DOHH2 (cell line): ENCODE measurements around the gene RNU6-1.

Experiments
- H3F3A ChIP-seq: fragments of 200-600 bp; sonication (generic), shearing (Covaris generic); 2 replicates; pipeline ENCODE4 v1.6.0; 2016; ENCODE audit warnings: antibody characterized with exemption, mild to moderate bottlenecking; ENCODE audit not compliant: control insufficient read depth, insufficient read depth
- H3K27ac ChIP-seq: fragments of 200-600 bp; sonication (generic); 2 replicates; pipeline ENCODE4 v1.5.1; 2014; ENCODE audit warnings: low read depth, mild to moderate bottlenecking, low read length, moderate library complexity
- H3K27me3 ChIP-seq: fragments of 200-600 bp; sonication (generic); 2 replicates; pipeline ENCODE4 v1.6.1; 2014; ENCODE audit warnings: mild to moderate bottlenecking, low read length, mixed read lengths; ENCODE audit not compliant: control insufficient read depth
- H3K36me3 ChIP-seq: fragments of 200-600 bp; sonication (generic); 2 replicates; pipeline ENCODE4 v1.6.1; 2014; ENCODE audit warnings: mild to moderate bottlenecking, low read length, moderate library complexity, mixed read lengths; ENCODE audit not compliant: control insufficient read depth
- H3K4me1 ChIP-seq: fragments of 200-600 bp; sonication (generic); 2 replicates; pipeline ENCODE4 v1.6.1; 2014; ENCODE audit warnings: mild to moderate bottlenecking, low read length, mixed read lengths; ENCODE audit not compliant: control insufficient read depth
- H3K4me2 ChIP-seq: fragments of 200-600 bp; sonication (generic); 2 replicates; pipeline ENCODE4 v1.6.0; 2014; ENCODE audit warnings: mild to moderate bottlenecking, low read length, moderate library complexity
- H3K4me3 ChIP-seq: fragments of 200-600 bp; sonication (generic); 2 replicates; pipeline ENCODE4 v1.5.1; 2014; ENCODE audit warnings: mild to moderate bottlenecking, low read length, mixed read lengths
- H3K79me2 ChIP-seq: fragments of 200-600 bp; sonication (generic); 2 replicates; pipeline ENCODE4 v1.6.1; 2014; ENCODE audit warnings: mild to moderate bottlenecking, low read length, mixed read lengths; ENCODE audit not compliant: control insufficient read depth
- H3K9me2 ChIP-seq: fragments of 200-600 bp; sonication (generic); replicated peaks from 2 replicates; pipeline ENCODE4 v1.6.1; 2014; ENCODE audit warnings: mild to moderate bottlenecking, low read length, mixed read lengths; ENCODE audit not compliant: control insufficient read depth
- H3K9me3 ChIP-seq: fragments of 200-600 bp; sonication (generic); 2 replicates; pipeline ENCODE4 v1.6.1; 2014; ENCODE audit warnings: antibody characterized with exemption, low read length, mixed read lengths; ENCODE audit not compliant: control insufficient read depth, insufficient read depth
- H4K20me1 ChIP-seq: fragments of 200-600 bp; sonication (generic); 2 replicates; pipeline ENCODE4 v1.6.0; 2014; ENCODE audit warnings: low read depth, mild to moderate bottlenecking, antibody characterized with exemption, low read length, moderate library complexity; ENCODE audit not compliant: control insufficient read depth, insufficient read depth
- EZH2phosphoT487 ChIP-seq: fragments of 200-600 bp; sonication (generic); IDR thresholded peaks from 2 replicates; pipeline ENCODE4 v1.6.1; 2017; ENCODE audit warnings: borderline replicate concordance, mild to moderate bottlenecking, antibody characterized with exemption, low read length, moderate library complexity, mixed read lengths
- TF ChIP-seq, protein P1 (sequence below): fragments of 200-600 bp; sonication (generic); IDR thresholded peaks from one replicate; pipeline ENCODE4 v1.5.1; 2014; ENCODE audit warnings: antibody characterized with exemption, mild to moderate bottlenecking, low read depth, low read length; ENCODE audit not compliant: poor library complexity, severe bottlenecking

RNU6-1 gene

DNA sequence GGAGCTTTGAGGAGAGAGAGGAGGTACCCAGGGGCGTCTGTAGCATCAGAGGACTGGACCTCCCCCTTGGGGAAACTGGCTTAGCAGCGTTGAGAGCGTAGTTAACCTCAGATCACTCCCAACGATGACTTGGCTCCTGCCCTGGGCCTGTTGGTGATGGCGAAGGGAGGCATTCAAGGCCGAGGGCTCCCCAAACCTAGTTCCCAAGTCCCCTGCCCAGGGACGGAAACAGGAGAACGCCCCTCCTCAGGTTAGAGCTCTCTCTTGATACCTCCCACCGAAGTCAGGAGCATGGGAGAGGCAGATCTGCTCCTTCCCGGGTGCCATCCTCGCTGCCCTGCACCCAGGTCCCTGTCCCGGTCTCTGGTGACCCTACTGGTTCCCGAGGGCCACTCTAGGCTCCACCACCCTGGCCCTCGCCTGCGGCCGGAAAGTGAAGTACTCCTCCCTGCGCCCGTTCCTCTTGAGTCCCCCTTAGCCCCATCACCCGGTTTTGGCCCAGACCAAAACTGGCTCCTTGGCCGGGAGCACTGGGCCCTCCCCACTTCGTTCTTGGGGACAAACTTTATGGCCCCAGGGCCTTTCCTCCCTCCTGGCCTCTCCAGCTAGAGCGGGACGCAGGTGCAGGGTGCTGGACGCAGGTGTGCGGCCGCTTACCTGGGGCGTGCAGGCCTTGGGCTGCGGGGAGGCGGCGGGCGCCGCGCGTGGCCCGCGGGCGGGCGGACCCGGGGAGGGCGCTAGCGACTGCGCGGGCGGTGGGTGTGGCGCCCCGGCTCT, 17.1 kb downstream of the RNU6-1 start:
- TF ChIP-seq, protein P1, sequence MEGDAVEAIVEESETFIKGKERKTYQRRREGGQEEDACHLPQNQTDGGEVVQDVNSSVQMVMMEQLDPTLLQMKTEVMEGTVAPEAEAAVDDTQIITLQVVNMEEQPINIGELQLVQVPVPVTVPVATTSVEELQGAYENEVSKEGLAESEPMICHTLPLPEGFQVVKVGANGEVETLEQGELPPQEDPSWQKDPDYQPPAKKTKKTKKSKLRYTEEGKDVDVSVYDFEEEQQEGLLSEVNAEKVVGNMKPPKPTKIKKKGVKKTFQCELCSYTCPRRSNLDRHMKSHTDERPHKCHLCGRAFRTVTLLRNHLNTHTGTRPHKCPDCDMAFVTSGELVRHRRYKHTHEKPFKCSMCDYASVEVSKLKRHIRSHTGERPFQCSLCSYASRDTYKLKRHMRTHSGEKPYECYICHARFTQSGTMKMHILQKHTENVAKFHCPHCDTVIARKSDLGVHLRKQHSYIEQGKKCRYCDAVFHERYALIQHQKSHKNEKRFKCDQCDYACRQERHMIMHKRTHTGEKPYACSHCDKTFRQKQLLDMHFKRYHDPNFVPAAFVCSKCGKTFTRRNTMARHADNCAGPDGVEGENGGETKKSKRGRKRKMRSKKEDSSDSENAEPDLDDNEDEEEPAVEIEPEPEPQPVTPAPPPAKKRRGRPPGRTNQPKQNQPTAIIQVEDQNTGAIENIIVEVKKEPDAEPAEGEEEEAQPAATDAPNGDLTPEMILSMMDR, result no peak
- no peak for TF ChIP-seq EZH2phosphoT487
- Histone ChIP-seq H4K20me1 (0 out of 2 replicates have a peak, but pooled peaks cover 3% of the 10 kb centered on the region), H3K36me3 (no peaks in the 10 kb centered on the region), H3K4me2 (peak overlapping the region; percentile 28), H3K4me3 (no peak overlapping the region), H3K9me2 (no peaks in the 10 kb centered on the region), H3K9me3 (no peaks in the 10 kb centered on the region; the same call in 1 of the 2 replicates), H3K79me2 (no peaks in the 10 kb centered on the region), H3K27ac (no peak overlapping the region), H3K4me1 (no peaks in the 10 kb centered on the region), H3K27me3 (peaks cover 53% of the 10 kb centered on the region), H3F3A (no peaks in the 10 kb centered on the region)

DNA sequence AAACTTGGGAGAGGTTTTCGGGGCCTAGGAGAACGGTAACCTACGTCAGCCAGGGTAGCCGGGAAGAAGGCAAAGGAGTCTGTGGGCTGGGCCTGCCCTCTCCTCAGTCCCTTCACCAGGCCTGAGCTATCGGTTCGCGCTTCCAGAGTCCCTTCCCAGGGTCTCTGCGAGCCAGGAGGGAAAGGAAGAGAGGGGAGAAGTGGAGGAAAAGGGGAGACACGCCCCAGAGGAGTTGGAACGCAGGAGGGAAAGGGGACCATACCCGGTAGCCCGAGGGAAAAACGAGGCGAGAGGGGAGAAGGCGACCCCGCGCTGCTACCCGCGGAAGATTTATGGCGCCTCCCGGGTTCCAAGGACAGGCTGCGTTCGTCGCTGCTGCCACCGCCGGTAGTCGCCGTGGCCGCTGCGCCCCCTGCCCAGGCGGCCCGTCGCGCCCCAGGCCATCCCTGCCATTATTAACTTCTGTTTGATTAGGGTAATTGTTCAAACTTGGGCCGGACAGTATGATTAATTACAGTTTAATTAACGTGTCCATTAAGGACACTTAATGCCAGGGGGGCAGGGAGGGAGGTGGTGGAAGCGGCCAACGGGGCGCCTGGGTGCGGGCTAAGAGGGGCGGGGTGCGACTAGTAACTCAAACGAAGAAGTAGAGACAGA, 17.9 kb downstream of the RNU6-1 start:
- H3K27ac ChIP-seq, result no peak overlapping the region
- H3F3A ChIP-seq, result no peaks in the 10 kb centered on the region
- H3K9me2 ChIP-seq, result no peaks in the 10 kb centered on the region
- H3K4me2 ChIP-seq, result no peak overlapping the region
- H3K4me3 ChIP-seq, result no peak overlapping the region
- no peaks in the 10 kb centered on the region for H3K79me2 ChIP-seq
- peaks cover 53% of the 10 kb centered on the region for H3K27me3 ChIP-seq
- H3K4me1 ChIP-seq, result no peaks in the 10 kb centered on the region
- H3K9me3 ChIP-seq, result no peaks in the 10 kb centered on the region; the same call in 1 of the 2 replicates
- H4K20me1 ChIP-seq, result 0 out of 2 replicates have a peak, but pooled peaks cover 3% of the 10 kb centered on the region
- H3K36me3 ChIP-seq, result no peaks in the 10 kb centered on the region
- TF ChIP-seq, protein P1, result no peak
- TF ChIP-seq EZH2phosphoT487, result no peak

- Histone ChIP-seq H3K9me3 (no peaks in the 10 kb centered on the region; the same call in 1 of the 2 replicates), H3K27me3 (peaks cover 53% of the 10 kb centered on the region), H3K4me3 (no peak overlapping the region), H3K4me2 (no peak overlapping the region), H3F3A (no peaks in the 10 kb centered on the region), H3K36me3 (no peaks in the 10 kb centered on the region), H3K27ac (no peak overlapping the region), H3K79me2 (no peaks in the 10 kb centered on the region), H4K20me1 (0 out of 2 replicates have a peak, but pooled peaks cover 3% of the 10 kb centered on the region), H3K9me2 (no peaks in the 10 kb centered on the region), H3K4me1 (no peaks in the 10 kb centered on the region)
- TF ChIP-seq, protein P1, result no peak
- TF ChIP-seq EZH2phosphoT487, result no peak
These were observed 18.7 kb downstream of the RNU6-1 start for GRCh38 chr15:67820992-67821783.
